Measurements from ENCODE around the gene DCTN3. TPM values are rescaled to one million over a fixed set of nuclear protein-coding genes. Genes with fewer than 3 reads are reported as not detected.
A peak's percentile ranks its signal among the peaks of the same experiment; 100 is the strongest.

Gene DCTN3
- total and polyA plus RNA-seq, 2 experiments from 2014 or later = 12.9 to 17.9 TPM

DNA sequence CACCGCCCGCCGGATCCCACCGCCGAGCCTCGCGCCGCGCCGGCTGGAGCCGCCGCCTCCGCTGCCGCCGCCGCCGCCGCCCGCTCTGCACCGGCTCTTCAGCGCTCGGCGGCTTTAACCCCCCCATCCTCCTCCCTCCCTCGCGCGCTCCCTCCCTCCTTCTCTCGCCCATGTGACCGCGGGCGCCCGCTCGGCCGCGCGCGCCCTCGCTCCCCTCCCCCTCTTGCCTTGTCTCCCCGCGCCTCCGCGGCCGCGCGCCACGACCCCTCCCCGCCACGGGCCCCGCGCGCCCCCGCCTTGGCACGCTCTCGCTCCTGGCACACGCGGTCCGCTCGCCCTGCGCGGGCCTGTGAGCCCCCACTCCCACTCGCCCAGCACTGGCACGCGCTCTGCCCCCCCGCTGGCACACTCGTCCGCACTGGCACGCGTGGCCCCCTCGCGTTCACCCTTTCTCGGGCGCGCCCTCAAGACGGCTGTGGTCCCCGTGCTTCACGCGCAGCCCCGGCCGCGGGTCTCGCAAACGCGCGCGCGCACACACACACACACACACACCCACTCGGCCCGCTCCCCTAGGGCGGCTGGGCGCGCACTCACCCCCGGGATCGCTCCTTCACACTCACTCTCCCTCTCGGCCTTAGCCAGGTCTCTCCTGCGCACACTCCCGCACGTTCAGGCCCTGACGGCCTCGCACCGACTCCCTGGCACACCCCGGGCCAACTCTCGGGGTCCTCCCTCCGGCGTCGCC is 30.5 kb downstream of the DCTN3 start, which contains the start of gene CNTFR (continued):
- TF ChIP-seq POLR2AphosphoS5 (IDR thresholded peaks at IDR 0.05; ENCODE audit: low read depth) = no peak
- TF ChIP-seq, protein P1, sequence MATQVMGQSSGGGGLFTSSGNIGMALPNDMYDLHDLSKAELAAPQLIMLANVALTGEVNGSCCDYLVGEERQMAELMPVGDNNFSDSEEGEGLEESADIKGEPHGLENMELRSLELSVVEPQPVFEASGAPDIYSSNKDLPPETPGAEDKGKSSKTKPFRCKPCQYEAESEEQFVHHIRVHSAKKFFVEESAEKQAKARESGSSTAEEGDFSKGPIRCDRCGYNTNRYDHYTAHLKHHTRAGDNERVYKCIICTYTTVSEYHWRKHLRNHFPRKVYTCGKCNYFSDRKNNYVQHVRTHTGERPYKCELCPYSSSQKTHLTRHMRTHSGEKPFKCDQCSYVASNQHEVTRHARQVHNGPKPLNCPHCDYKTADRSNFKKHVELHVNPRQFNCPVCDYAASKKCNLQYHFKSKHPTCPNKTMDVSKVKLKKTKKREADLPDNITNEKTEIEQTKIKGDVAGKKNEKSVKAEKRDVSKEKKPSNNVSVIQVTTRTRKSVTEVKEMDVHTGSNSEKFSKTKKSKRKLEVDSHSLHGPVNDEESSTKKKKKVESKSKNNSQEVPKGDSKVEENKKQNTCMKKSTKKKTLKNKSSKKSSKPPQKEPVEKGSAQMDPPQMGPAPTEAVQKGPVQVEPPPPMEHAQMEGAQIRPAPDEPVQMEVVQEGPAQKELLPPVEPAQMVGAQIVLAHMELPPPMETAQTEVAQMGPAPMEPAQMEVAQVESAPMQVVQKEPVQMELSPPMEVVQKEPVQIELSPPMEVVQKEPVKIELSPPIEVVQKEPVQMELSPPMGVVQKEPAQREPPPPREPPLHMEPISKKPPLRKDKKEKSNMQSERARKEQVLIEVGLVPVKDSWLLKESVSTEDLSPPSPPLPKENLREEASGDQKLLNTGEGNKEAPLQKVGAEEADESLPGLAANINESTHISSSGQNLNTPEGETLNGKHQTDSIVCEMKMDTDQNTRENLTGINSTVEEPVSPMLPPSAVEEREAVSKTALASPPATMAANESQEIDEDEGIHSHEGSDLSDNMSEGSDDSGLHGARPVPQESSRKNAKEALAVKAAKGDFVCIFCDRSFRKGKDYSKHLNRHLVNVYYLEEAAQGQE (IDR thresholded peaks at IDR 0.05; ENCODE audit: unreplicated experiment) = no peak
- no peak for TF ChIP-seq EZH2phosphoT487 (IDR thresholded peaks at IDR 0.05; ENCODE audit: unreplicated experiment)

DNA sequence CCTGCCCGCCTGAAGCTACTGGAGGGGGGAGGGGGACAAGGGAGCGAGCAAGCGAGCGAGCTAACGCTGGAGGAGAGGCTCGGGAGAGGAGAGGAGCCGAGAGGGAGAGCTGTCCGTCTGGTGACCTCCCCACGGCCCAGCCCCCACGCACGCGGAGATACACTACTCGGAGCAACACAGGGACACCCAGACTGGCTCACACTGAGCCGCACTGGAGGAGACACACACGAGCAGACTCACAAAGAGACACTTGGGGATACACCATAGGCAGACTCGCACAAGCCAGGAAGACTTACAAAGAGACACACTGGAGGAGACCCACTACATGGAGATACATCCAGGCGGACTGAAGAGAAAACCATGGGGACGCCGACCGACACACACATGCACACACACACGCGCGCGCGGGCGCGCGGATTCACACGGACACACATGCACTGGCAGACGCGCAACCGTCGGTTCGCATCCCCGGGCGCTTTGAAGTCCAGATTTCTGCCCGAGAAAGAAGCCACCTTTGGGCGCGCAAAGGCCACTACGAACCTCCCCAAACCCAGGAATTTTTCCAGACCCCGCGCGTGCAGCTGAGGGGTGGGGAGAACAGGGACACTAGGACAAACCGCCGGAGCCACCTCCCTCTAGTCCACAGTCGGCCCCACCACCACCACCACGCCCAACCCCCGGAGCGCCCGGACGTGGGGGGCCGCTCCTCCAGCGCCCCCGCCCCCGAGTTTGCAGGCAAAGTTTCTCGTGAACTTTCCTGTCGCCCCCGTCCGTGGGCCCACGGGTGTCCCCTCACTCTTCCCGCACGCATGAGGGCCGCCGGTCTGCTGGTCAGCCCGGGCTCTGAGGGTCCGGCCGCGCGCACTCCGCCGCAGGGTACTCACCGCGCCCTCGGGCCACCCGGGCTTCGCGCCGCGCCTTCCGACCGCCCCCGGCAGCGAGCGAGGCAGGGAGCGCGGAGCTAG is 31.3 kb downstream of the DCTN3 start:
- peaks cover 3% of the 10 kb centered on the region; the same call in 1 of the 3 replicates for H3K9me3 Mint-ChIP-seq
- Histone ChIP-seq H3K4me1 (ENCODE audit: insufficient read depth) (peaks cover 52% of the 10 kb centered on the region), H3K27me3 (ENCODE audit: insufficient read depth) (peaks cover 100% of the 10 kb centered on the region), H3K4me2 (peak overlapping the region; percentile 78), H3K9me2 (ENCODE audit: insufficient read depth) (no peaks in the 10 kb centered on the region), H3K4me3 (peak overlapping the region; percentile 70), H3F3A (replicated peaks; ENCODE audit: low read depth) (no peaks in the 10 kb centered on the region), H4K20me1 (replicated peaks; ENCODE audit: insufficient read depth) (peaks cover 6% of the 10 kb centered on the region), H3K79me2 (replicated peaks; ENCODE audit: insufficient read depth) (no peaks in the 10 kb centered on the region), H3K36me3 (ENCODE audit: insufficient read depth) (no peaks in the 10 kb centered on the region), H3K27ac (ENCODE audit: low read depth) (no peak overlapping the region), H2AFZ (no peak overlapping the region)
- peak; percentile 50 for DNase-seq (ENCODE audit: low spot score)
- H3K36me3 Mint-ChIP-seq (ENCODE audit: low read depth) = no peaks in the 10 kb centered on the region; the same call in 2 of the 3 replicates
- ATAC-seq = no peak
- peaks cover 45% of the 10 kb centered on the region for H3K4me1 Mint-ChIP-seq
- peak overlapping the region; percentile 81 for H3K4me3 Mint-ChIP-seq
- H3K27me3 Mint-ChIP-seq (ENCODE audit: insufficient read depth, low read depth, poor library complexity) = peaks cover 94% of the 10 kb centered on the region
- no peak overlapping the region for H3K27ac Mint-ChIP-seq
- TF ChIP-seq EZH2phosphoT487 (IDR thresholded peaks at IDR 0.05; ENCODE audit: unreplicated experiment) = peak; percentile 75
- TF ChIP-seq EZH2 (IDR thresholded peaks at IDR 0.05; ENCODE audit: low read depth, unreplicated experiment) = peak; percentile 92
- no peak for TF ChIP-seq CREB1 (CRISPR knock-in tag; IDR thresholded peaks at IDR 0.05; ENCODE audit: low read depth)
- TF ChIP-seq POLR2AphosphoS5 (IDR thresholded peaks at IDR 0.05; ENCODE audit: low read depth) = no peak
- TF ChIP-seq ZNF114 (CRISPR knock-in tag; IDR thresholded peaks at IDR 0.05) = no peak
- TF ChIP-seq, protein P2, sequence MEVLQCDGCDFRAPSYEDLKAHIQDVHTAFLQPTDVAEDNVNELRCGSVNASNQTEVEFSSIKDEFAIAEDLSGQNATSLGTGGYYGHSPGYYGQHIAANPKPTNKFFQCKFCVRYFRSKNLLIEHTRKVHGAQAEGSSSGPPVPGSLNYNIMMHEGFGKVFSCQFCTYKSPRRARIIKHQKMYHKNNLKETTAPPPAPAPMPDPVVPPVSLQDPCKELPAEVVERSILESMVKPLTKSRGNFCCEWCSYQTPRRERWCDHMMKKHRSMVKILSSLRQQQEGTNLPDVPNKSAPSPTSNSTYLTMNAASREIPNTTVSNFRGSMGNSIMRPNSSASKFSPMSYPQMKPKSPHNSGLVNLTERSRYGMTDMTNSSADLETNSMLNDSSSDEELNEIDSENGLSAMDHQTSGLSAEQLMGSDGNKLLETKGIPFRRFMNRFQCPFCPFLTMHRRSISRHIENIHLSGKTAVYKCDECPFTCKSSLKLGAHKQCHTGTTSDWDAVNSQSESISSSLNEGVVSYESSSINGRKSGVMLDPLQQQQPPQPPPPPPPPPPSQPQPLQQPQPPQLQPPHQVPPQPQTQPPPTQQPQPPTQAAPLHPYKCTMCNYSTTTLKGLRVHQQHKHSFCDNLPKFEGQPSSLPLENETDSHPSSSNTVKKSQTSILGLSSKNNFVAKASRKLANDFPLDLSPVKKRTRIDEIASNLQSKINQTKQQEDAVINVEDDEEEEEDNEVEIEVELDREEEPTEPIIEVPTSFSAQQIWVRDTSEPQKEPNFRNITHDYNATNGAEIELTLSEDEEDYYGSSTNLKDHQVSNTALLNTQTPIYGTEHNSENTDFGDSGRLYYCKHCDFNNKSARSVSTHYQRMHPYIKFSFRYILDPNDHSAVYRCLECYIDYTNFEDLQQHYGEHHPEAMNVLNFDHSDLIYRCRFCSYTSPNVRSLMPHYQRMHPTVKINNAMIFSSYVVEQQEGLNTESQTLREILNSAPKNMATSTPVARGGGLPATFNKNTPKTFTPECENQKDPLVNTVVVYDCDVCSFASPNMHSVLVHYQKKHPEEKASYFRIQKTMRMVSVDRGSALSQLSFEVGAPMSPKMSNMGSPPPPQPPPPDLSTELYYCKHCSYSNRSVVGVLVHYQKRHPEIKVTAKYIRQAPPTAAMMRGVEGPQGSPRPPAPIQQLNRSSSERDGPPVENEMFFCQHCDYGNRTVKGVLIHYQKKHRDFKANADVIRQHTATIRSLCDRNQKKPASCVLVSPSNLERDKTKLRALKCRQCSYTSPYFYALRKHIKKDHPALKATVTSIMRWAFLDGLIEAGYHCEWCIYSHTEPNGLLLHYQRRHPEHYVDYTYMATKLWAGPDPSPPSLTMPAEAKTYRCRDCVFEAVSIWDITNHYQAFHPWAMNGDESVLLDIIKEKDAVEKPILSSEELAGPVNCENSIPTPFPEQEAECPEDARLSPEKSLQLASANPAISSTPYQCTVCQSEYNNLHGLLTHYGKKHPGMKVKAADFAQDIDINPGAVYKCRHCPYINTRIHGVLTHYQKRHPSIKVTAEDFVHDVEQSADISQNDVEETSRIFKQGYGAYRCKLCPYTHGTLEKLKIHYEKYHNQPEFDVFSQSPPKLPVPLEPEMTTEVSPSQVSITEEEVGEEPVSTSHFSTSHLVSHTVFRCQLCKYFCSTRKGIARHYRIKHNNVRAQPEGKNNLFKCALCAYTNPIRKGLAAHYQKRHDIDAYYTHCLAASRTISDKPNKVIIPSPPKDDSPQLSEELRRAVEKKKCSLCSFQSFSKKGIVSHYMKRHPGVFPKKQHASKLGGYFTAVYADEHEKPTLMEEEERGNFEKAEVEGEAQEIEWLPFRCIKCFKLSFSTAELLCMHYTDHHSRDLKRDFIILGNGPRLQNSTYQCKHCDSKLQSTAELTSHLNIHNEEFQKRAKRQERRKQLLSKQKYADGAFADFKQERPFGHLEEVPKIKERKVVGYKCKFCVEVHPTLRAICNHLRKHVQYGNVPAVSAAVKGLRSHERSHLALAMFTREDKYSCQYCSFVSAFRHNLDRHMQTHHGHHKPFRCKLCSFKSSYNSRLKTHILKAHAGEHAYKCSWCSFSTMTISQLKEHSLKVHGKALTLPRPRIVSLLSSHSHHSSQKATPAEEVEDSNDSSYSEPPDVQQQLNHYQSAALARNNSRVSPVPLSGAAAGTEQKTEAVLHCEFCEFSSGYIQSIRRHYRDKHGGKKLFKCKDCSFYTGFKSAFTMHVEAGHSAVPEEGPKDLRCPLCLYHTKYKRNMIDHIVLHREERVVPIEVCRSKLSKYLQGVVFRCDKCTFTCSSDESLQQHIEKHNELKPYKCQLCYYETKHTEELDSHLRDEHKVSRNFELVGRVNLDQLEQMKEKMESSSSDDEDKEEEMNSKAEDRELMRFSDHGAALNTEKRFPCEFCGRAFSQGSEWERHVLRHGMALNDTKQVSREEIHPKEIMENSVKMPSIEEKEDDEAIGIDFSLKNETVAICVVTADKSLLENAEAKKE (CRISPR knock-in tag; IDR thresholded peaks at IDR 0.05) = no peak
- TF ChIP-seq, protein P3, sequence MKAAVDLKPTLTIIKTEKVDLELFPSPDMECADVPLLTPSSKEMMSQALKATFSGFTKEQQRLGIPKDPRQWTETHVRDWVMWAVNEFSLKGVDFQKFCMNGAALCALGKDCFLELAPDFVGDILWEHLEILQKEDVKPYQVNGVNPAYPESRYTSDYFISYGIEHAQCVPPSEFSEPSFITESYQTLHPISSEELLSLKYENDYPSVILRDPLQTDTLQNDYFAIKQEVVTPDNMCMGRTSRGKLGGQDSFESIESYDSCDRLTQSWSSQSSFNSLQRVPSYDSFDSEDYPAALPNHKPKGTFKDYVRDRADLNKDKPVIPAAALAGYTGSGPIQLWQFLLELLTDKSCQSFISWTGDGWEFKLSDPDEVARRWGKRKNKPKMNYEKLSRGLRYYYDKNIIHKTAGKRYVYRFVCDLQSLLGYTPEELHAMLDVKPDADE (IDR thresholded peaks at IDR 0.05) = no peak
- no peak for TF ChIP-seq NANOG (IDR thresholded peaks at IDR 0.05; ENCODE audit: borderline replicate concordance)
- no peak for TF ChIP-seq ZNF331 (CRISPR knock-in tag; IDR thresholded peaks at IDR 0.05; ENCODE audit: low read depth)

All from GM23338 (cell line).